NOMO-1 treated with dmso at 0.1 percent for 144 hours (cell line): ENCODE data around the gene SPOP.

ENCODE experiments used
- DNase-seq: peaks from one replicate; lab custom pipeline; 2025; ENCODE audit not compliant: unreplicated experiment; lab: John Stamatoyannopoulos, UW

SPOP gene

DNA sequence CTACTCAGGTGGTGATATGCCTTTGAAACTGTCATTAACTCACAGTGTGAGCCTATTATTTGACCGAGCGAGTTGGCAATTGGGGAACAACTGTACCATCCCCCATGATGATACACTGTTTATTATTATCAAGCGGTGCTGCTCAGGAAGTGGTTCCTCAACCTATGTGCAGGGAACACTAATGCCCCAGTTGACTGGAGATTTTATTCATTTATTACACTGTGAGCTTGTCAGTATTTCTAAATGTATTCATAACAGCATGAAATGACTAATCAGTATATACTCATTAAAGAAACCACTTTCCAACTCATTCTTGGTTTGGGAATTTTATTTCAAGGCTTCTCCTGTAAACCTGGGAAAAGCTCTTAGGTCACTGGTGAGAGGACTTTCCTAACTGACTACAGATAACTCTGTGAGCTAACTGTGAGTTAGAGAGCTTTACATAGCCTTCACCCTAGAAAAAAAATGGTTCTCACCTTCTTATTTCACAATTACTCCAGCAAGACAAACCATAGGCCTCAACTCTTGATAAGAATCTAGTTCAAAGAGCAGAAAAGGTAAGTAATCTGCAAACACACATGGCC lies 59.8 kb downstream of the SPOP start:
- no peak for DNase-seq

GRCh38 chr17:49616601-49617131 lies 61.2 kb downstream of the SPOP start:
- DNase-seq = no peak

GRCh38 chr17:49616086-49616485 lies 61.8 kb downstream of the SPOP start:
- no peak for DNase-seq

DNA sequence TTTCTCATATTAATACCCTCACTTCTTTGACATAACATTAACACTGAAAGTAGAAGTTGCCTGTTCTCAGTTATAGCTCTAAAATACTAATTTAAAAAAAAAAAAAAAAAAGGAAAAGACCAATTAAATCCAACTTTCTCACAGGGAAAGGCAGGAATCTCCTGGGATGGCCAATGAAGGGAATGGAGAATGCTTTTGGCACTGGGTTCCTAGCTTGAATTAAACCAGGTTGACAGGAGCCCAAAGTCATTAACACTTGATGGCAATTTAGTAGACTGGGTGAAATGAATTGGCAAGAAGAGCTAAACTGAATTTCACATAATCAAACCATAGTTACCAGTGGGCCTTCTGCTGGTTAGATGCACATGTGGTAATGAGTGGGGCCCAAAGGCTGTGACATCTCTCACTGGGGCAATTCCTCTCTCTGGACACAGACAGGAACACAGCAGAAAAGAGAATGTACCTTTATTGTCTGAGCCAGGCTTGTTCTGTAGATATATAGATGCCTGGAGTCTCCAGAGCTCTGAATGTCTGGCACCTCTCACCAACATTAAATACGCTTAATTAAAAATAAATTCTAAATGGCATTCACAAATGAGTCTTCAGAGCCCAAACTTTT lies 64.6 kb downstream of the SPOP start:
- DNase-seq = no peak

DNA sequence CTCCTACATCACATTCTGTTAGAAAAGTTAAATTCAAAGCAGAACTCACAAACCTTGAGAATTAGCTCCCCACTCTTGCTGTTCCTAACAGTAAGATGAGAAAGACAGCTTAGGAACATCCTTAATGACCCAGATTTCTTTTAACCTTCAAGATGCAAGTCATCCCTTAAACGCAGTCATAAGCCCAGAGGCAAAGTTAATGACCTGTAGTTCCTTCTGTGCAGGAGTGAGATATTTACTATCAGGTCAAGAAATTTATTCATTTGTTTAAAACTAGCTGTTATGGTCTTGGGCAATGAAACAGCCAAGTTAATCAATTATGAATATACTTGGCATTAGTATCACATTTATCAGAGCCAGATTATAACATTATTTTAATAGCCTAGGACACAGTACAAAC lies 65.2 kb downstream of the SPOP start:
- DNase-seq = no peak

DNA sequence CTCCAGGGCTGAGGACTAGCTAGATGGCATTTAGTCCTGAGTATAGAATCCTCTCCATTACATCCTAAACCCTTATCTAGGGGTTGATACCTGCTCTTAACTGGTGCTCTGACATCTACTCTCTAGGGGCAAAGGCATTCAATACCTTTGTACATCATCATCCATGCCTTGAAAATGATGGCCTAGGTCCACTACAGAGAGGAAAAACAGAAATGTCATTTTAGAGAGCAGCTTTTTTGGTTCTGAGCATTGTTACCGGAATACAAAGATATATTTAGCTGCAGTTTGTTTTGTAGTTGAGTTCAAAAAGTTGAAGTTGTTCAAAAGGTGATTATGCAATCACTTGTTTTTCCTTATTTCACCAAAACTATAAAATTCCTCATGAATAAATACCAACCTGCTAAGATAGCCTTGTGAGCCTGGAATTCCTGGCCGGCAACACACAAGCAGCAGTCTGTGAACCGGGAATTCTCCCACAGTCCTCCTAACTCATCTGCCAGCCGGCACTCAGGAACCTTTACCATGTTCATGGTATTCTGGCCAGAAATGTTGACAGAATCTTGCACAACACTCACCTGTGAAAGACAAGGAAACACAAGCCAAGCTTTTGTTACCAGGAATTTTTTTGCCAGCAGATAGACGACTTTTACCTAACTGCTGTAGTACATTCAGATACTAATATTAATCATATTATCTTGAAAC lies 66.9 kb downstream of the SPOP start:
- no peak for DNase-seq

DNA sequence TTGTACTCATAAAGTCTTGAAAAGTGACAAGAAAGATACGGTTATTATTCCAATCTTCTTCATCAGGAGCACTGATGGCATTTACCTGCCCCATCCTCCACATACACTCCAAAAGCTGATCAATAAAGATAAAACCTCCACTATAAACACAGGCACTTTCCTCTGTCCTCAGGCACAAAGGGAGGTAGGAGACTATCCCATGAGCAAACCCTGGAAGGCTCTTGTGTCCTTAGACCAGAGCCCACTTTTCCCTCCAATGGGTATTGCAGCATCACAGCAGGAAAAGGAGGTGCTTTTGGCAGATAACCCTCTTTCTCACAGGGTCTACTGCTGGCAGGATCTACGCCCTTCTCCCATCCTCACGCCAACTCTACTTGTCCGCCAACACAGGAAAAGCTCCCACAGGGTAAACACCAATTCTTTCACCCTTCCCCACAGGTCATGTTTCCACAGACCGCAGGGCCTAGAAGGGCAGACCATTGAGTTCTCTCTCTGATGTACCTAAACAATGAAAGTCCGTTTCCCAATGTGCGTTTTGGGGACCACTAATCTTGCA lies 73.5 kb downstream of the SPOP start:
- DNase-seq = no peak

- DNase-seq = no peak
These were observed 74.2 kb downstream of the SPOP start for GRCh38 chr17:49603720-49604119.

DNA sequence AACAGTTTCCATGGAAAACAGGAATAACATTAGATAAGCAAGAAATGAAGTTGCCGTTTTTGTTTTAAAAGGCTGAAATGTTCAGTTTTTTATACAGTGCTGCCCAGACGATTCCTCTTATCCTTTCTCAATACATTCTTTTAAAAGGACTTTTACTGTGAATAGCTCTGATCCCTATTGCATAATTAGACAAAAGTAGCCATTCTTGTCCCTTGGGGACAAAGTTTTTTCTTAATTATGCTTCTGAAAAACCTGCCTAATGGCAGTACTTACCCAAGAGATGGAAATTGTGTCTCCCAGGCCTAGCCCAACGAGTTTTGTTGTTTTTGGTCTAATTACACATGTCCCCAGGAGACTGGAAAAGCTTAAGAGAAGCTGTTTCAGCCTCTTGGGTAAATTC lies 74.7 kb downstream of the SPOP start:
- DNase-seq = no peak

- no peak for DNase-seq
These were observed 75.1 kb downstream of the SPOP start for GRCh38 chr17:49602783-49603182.

DNA sequence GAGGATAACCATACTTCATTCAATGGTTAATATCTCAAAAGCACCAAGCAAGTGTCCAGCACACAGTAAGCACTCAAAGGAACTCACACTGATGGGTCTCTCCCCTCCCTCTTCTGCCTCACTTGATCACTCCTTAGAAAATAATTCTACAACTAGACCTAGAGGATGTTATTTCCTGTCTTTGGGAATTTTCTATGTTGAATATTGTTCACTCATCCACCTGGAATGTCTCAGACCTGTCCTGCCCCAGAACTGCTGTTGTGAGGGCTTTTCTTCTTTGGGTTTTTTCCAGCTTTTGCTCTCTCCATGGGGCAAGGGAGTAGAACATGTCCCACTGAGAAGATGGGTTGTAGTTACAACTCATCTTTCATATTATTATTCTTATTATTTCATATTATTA lies 76.9 kb downstream of the SPOP start:
- no peak for DNase-seq

DNA sequence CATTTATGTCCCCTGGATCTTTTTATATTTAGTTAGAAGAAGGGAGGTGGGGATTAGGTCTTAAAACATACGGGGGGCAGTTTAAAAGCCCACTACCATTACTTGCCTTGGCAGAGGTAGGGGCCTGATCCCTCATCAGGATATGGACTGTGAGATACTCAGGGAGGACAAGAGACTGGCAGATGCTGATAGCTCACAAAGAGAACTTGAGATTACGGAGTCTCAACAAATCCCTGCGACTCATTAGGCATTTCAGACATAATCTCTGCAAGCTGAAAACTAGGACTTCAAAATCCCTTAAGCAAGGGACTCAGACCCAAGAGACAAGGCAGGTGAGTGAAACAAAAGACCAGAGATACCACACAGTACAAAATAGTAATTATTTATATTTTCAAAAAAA lies 79.0 kb downstream of the SPOP start:
- no peak for DNase-seq

GRCh38 chr17:49597928-49598655 lies 79.8 kb downstream of the SPOP start:
- no peak for DNase-seq

DNA sequence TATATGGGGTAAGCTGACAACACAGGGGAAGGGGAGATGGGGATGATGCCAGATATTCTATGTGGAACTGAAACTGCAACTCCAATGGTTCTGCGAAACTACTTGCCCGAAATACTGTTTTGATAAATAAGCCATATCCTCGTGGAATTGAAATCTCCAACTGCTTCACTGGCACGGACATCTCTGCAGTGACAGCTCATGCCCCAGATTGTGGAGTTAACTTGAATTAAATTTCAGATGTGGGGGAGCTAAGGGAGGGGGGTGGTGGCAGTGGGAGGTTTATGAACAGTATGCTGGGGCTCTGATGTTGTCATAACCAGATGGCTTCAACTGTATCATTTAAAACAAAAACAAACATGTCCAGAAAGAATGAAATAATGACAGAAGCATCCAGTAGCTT lies 80.5 kb downstream of the SPOP start:
- DNase-seq = no peak

GRCh38 chr17:49596613-49597244 lies 81.2 kb downstream of the SPOP start:
- no peak for DNase-seq

DNA sequence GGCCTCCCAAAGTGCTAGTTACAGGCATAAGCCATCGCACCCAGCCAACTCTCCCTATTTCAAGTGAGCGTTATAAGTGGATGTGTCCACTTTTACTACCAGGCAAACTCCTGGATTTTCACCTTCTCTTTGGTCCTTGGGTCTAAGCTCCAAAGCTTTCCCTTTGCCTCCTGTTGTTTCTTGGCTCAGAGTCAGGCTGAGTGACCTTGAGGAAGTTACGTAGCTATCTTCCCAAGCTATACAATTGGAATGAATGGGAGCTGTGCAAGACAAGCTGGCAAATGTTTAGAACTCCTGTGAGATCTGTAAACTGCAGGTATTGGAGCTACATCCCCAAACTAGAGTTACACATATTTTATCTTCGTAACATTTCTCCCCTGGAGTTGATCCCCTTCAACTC lies 81.9 kb downstream of the SPOP start:
- no peak for DNase-seq

DNA sequence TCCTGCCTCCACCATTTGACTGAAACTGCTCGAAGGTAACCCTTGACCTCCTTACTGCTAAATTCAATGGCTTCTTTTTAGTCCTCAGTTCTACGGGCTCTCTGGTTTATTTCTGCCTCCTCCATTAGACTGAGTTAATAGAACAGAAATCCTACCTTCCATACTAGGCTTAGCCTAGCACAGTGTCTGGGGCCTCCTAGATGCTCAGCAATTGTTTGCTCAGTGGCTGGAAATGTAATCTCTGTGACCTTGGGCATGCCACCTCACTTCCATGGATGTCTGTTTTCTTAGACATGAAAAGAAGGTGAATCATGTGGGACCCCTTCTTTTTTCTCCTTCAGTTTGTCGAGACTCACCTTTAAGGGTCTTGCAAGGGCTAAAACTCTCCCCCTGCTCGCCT lies 82.6 kb downstream of the SPOP start:
- no peak for DNase-seq

DNA sequence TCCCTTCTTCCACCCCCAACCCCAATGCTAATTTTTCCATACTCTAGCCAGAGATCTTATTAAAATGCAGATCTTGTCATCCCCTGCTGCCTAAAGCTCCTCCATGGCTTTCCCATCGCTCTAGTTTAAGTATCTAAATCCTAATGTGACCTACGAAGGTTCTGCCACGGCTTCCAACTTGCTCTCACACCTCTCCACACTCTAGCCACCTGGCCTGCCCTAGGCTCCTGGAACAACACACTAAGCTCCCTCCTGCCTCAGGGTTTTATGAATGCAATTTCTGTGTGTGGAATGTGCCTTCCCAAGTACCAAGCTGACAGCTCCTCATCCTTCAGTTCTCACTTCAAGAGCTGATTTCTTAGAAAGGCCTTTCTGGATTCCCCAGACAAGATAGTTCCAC lies 85.6 kb downstream of the SPOP start:
- no peak for DNase-seq

DNA sequence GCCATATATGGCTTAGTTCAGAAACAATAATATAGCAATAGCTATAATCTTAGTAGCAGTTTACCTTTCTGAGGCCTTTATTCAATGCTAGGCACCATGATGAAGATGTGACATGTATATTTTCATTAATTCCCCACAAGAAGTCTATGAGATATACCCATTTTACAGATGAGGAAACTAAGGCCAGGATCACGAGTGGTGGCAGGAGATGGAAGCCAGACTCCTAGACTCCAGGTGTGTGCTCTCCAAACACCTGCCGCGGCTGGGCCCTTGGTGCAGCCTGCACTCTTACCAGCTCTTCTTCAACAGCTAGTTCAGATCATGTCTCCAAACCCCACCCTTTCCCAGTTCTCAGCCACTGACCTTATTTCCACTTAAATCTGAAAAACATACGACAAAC lies 87.0 kb downstream of the SPOP start:
- DNase-seq = no peak

DNA sequence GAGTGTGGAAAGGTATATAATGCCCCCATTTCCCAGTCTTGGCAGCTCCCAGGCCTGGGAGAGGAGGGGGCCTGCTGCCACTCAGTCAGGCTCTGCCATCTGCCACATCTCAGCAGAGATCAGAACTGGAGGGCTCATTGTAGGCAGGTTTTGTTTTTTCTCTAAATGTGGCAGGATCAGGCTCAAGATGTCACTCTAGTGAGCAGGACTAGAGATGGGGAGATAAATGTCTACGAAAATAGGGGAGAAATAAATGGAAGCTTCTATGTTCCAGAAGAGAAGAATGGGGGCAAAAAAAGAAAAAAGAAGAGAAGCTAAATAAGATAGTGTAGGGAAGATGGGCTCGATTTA lies 88.3 kb downstream of the SPOP start:
- DNase-seq = no peak
